IPS-15b (cell line): ENCODE results near the gene HPD.

ENCODE experiments used
- H3K27me3 ChIP-seq: one replicate; pipeline ENCODE4 v1.6.1; 2013; ENCODE audit warnings: low read length; ENCODE audit not compliant: control insufficient read depth, insufficient read depth
- H3K36me3 ChIP-seq: one replicate; pipeline ENCODE4 v1.6.1; 2013; ENCODE audit warnings: low read length; ENCODE audit not compliant: control insufficient read depth, insufficient read depth
- H3K4me1 ChIP-seq: one replicate; pipeline ENCODE4 v1.6.1; 2013; ENCODE audit warnings: mild to moderate bottlenecking, low read length; ENCODE audit not compliant: control insufficient read depth, insufficient read depth
- H3K4me3 ChIP-seq: one replicate; pipeline ENCODE4 v1.5.1; 2013; ENCODE audit warnings: low read depth, low read length
- H3K9ac ChIP-seq: one replicate; pipeline ENCODE4 v1.6.1; 2013; ENCODE audit warnings: low read depth, mild to moderate bottlenecking, low read length
- H3K9me3 ChIP-seq: one replicate; pipeline ENCODE4 v1.6.1; 2013; ENCODE audit warnings: mild to moderate bottlenecking, low read length; ENCODE audit not compliant: control insufficient read depth, insufficient read depth

The HPD gene

GRCh38 chr12:121805171-121806008 lies 53.3 kb downstream of the HPD start:
- H3K27me3 ChIP-seq: no peaks in the 10 kb centered on the region
- peak overlapping the region; percentile 54 for H3K9ac ChIP-seq
- no peaks in the 10 kb centered on the region for H3K9me3 ChIP-seq
- peaks cover 4% of the 10 kb centered on the region for H3K4me1 ChIP-seq
- peaks cover 24% of the 10 kb centered on the region for H3K36me3 ChIP-seq
- H3K4me3 ChIP-seq: peak overlapping the region; percentile 75

GRCh38 chr12:121804417-121805111 lies 54.1 kb downstream of the HPD start:
- peaks cover 4% of the 10 kb centered on the region for H3K4me1 ChIP-seq

GRCh38 chr12:121803861-121804416 lies 54.7 kb downstream of the HPD start, which contains the start of gene SETD1B:
Gene SETD1B, plus strand, starts transcription at chr12:121804009. Its CDS starts 729 bp downstream, at chr12:121804738.
- Histone ChIP-seq H3K4me3 (peak within 1 kb of the TSS; percentile 79), H3K36me3 (peaks cover 11% of the 10 kb centered on the region), H3K9me3 (no peaks in the 10 kb centered on the region), H3K9ac (peak within 1 kb of the TSS; percentile 100), H3K4me1 (peaks cover 5% of the 10 kb centered on the region), H3K27me3 (no peaks in the 10 kb centered on the region)

More at GRCh38 chr12:121804417-121805111, 54.1 kb downstream of the HPD start:
- Histone ChIP-seq H3K9me3 (no peaks in the 10 kb centered on the region), H3K4me3 (peak overlapping the region; percentile 75), H3K27me3 (no peaks in the 10 kb centered on the region), H3K36me3 (peaks cover 16% of the 10 kb centered on the region), H3K9ac (peak overlapping the region; percentile 54)

DNA sequence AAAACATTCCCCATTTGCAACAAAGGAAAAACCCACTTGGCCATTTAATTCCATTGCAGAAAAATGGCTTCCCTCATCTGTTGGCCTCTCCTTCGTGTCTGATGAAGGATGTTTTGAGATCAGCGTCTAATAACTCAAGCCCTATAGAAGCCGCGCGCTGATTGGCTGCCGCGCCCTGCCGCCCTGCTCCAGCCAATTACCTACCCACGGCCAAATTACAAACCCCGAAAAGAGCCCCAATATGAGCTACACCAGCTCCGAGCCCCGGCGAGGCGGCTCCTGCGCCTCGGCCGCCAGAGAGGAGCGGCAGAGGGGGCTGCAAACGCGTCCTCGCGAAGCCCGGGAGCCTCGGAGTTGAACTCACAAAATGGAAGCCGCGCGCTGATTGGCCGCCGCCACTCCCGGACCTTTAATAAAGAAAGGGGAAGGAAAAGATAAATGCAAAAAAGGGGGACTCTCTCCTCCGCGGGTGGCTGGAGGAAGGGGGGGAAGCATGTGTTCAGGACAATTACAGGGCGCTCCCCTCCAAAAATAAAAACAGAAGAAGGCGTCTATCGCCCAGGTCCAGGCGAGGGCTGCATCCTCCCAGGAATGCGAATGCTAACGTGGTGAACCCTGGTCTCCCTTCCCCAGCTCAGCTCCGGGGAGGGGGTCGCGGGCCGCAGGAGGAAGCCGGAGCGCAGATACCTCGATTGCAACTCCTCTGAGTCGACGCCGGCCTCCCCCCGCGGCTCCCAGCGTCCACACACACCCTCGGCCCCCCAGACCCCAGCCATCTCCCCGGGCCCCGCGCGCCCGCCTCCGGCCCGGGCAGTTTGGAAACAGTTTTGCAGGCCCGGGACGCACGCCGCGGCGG lies 55.6 kb downstream of the HPD start:
- H3K9ac ChIP-seq: peak overlapping the region; percentile 100
- H3K4me3 ChIP-seq: peak overlapping the region; percentile 79
- H3K9me3 ChIP-seq: no peaks in the 10 kb centered on the region
- H3K4me1 ChIP-seq: peaks cover 12% of the 10 kb centered on the region
- no peaks in the 10 kb centered on the region for H3K27me3 ChIP-seq
- peaks cover 12% of the 10 kb centered on the region for H3K36me3 ChIP-seq

GRCh38 chr12:121802485-121802842 lies 56.2 kb downstream of the HPD start:
- Histone ChIP-seq H3K4me1 (peaks cover 17% of the 10 kb centered on the region), H3K27me3 (no peaks in the 10 kb centered on the region), H3K4me3 (peak overlapping the region; percentile 79), H3K9ac (peak overlapping the region; percentile 100), H3K9me3 (no peaks in the 10 kb centered on the region), H3K36me3 (peaks cover 6% of the 10 kb centered on the region)

DNA sequence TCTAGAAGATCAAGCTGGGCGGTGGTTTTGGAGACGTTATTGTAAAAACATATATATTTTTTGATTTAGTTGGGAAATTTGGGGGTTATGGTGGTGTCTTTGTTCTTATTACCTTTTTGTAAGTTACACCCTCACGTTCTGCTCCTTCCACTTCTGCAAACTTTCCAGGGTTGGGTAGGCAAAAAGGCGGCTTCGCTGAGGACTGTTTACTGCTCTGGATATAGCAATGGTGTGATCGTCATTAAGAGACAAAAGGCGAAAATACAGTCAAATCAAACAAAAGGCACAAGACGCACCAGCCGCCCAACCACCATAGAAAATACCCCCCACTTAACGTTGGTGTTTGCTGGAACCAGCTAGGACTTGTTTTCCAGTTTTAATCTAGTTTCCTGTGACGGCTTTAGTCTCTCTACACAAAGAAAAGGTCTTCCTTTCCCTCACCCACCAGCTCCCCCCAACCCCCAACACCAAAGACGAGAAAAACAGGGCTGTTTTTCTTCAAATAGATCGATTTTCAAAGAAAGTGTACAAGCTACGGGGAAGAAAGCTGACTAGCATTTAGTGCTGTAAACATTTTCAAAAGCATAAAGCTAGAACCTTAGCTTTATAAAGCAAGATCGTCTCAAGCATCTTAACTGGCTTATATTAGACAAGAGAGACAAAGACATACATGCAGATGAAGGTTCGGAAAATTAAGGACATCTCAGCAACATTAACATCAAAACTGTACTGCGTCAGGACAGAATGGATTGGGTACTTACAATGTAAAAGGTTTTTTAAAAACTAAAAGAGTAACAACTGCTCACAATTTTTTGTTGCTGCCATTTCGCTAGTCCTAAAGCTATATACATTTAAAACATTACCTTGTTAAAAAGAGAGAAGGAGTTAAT lies 56.8 kb downstream of the HPD start:
- Histone ChIP-seq H3K4me1 (peaks cover 16% of the 10 kb centered on the region), H3K4me3 (peak overlapping the region; percentile 79), H3K27me3 (no peaks in the 10 kb centered on the region), H3K9me3 (no peaks in the 10 kb centered on the region), H3K9ac (peak overlapping the region; percentile 100), H3K36me3 (peaks cover 6% of the 10 kb centered on the region)

DNA sequence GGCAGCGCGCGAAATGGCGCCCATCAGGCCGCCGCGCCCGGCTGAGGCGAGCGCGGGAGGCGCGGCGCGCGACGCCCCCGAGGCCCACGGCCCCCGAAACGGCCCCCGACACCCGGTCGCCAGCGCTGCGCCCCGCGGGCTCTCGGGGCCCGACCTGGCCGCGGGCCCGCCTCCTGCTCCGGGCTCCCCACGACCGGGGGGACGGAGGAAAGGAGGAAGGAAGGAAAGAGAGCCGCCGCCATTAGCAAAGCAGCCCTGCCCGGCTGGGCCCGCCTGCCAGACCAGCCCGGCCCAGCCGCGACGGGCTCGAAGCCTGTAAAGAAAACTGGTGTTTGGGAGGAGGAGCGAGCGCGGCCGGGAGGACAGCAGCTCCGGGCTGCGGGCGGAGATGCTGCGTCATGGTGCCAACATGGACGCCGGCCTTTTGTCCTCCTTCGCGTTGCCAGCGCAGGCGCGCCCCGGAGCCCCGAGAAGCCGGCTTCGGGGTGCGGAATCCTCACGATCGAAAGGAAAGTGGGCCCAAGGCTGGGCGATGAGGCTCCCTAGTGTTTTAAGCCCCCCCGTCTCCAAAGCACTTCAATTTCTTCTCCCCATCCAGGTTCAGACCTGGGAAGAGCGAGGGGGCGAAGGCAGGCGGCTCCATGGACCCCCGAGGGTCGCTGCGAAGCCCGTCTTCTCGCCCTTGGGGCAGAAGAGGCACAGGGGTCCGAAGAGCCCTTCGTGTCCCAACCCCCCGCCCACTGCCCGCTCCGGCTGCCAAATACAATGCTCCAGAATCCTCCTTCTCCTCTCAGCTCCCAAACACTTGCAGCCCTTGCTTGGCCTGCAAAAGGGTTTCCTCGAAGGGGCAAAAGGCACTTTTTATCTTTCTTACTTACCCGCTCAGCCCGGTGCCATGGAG lies 57.7 kb downstream of the HPD start:
- Histone ChIP-seq H3K4me1 (peaks cover 13% of the 10 kb centered on the region), H3K9me3 (no peaks in the 10 kb centered on the region), H3K4me3 (peak overlapping the region; percentile 79), H3K9ac (peak overlapping the region; percentile 100), H3K36me3 (peaks cover 13% of the 10 kb centered on the region), H3K27me3 (no peaks in the 10 kb centered on the region)

DNA sequence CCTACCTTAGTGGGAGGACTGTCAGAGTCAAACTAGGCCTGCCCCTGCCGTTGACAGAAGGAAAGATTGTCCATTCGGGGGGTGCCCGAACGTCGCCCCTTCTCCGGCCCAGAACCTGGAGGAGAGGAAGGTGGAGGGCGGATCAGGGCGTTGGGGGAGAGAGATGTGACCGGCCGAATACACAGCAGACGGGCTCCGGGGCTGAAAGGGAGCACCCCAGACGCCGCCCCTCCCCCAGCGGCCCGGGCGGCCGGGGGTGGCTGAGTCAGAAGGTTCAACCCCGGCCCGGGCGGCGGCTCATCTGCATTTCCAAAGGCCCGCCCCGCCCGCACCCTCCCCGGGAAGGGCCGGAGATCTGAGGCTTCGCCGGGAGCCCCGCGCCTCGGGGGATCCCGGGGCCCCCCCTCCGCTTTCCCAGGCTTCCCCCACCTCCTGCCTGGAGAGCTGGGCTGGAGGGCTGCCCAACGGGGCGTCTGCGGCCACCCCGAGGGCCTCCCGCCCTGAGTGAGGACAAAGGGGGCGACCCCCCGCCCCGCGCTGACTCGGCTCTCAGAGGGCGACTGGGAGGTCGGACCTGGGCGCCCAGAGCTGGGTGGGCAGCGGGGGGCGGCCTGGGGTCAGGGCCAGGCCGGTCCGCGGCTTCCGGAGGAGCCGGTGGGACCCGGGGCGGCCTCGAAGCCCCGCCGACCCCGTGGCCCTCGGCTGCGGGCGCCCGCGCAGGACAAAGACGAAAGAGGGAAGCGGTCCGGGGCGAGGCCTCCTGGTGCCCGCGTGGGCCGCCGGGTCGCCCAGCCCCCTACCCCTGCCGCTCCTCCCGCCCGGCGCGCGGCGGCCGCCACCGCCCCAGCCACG lies 58.6 kb downstream of the HPD start:
- peaks cover 17% of the 10 kb centered on the region for H3K36me3 ChIP-seq
- H3K4me3 ChIP-seq: peak overlapping the region; percentile 79
- no peaks in the 10 kb centered on the region for H3K9me3 ChIP-seq
- H3K4me1 ChIP-seq: peaks cover 15% of the 10 kb centered on the region
- no peaks in the 10 kb centered on the region for H3K27me3 ChIP-seq
- H3K9ac ChIP-seq: peak overlapping the region; percentile 54

DNA sequence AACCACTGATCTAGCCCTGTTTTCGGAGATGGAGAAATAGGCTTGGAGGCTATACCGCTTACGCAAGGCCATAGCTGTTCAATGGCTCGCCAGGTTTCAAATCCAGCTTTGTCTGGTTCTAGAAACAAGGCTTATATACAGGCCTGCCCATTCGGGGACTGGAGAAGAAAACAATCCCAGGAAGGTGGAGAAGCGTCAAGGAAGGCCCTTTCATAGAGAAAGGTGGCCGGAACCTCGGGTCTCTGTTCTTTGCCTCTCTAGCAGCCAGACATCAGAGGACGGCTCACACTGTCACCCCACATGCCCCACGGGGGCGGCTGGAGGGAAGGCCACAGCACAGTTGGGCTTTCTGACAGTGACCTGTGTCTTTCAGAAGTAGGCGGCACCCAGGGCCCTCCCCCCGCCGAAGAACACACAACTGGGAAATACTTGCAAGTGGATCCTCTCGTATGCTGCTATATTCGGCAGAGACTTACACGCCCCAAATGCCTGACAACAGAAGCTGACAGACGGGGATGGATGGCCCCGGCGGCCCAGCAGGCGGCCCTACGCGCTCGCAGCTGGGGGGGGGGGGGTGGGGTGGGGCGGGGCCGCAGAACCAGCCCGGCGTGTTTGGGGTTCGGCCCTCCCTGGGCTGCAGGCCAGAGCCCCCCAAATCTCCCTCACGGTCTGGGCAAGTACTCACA lies 59.4 kb downstream of the HPD start:
- Histone ChIP-seq H3K4me1 (peaks cover 20% of the 10 kb centered on the region), H3K27me3 (no peaks in the 10 kb centered on the region), H3K36me3 (peaks cover 17% of the 10 kb centered on the region), H3K4me3 (peak overlapping the region; percentile 63), H3K9ac (peak overlapping the region; percentile 54), H3K9me3 (no peaks in the 10 kb centered on the region)
